Activated T-helper 1 cell treated with Interleukin-2 at 50 U/mL for 16 hours (primary cell): ENCODE results near the gene DNAI1.

Source experiments
- DNase-seq: peaks from one replicate; pipeline ENCODE4 v3.0.0-alpha.2; 2020; ENCODE audit warnings: low read depth

DNAI1 gene

DNA sequence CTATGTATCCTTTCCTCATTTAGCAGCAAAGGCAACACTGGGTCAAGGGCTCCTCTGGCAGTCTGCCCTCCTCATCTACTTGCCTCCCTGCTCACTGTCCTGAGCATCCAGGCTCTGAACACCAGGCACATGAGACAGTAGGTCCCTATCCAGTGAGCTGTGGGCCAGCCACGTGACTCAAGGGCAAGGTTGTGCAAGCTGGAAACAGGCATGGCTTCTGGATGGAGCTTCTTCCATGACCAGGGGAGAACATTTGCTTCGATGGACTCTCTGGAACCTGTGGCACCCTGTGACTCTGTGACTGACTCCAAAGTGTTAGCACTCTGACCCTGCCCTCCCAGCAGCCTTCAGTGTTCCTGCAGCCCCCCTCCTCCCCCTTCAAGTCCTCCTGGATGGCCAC lies 33.0 kb downstream of the DNAI1 start:
- no peak for DNase-seq

DNA sequence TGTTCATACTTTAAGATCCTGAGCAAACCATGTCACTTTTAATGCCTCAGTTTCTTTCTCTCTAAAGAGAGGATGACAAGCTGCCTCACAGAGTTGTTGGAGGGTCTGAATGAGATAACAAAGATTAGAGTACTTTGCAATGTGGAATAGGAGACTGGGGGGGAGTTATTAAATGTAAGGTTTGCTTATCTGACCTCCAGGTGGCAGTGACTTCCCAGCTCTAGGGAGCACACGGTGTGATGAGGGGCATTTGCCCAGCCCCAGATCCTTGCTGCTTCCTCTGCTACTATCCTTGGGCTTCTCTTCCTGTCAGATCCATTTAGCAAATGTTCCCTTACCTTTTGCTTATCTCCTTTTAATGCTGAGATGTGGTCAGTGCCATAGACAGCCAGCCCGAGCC lies 33.4 kb downstream of the DNAI1 start:
- no peak for DNase-seq

GRCh38 chr9:34493972-34494535 lies 35.4 kb downstream of the DNAI1 start:
- no peak for DNase-seq

DNA sequence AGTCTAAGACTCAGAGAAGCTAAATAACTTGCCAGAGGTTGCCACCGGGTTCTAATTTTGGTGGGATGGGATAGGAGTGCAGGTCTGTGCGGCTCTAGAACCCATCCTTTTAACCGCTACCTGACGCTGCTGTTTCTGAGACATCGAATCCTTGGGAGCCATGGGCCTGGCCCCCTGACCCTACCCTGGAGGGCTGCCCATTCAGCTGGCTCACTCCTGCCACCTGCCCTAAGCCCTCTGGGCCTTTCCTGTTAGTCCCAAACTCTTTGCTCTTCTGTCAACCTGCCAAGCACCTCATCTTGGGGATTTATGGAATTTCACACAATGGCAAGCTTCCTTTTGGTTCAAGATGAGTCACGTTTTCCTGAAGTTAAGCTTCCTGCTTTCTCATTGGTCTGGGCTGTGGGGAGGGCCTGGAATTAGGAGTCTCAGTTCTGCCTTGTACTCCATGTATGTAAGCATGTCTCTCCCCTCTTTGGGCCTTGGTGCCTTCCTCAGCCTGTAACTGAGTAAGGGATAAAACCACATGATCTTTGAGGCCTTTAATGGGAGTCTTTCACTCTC lies 37.6 kb downstream of the DNAI1 start:
- no peak for DNase-seq

GRCh38 chr9:34498553-34498952 lies 39.9 kb downstream of the DNAI1 start:
- no peak for DNase-seq

DNA sequence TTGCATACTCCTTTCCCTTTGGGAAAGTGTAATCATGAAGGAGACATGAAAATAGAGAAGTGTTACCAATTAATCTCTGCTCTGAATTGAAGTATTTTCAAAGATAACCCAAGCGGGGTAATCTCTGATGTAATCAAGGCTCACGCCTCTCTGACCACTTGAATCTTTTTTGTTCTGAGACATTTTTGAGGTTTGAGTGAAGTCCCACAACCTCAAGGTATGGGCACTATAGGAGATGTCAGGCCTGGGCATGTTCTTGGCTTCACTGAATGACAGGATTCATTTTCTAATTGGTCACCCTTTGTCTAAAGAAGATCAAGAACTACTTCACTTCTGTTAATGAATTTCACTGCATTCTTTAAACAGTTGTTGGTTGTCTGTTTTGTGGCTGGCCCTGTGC lies 40.5 kb downstream of the DNAI1 start:
- no peak for DNase-seq

DNA sequence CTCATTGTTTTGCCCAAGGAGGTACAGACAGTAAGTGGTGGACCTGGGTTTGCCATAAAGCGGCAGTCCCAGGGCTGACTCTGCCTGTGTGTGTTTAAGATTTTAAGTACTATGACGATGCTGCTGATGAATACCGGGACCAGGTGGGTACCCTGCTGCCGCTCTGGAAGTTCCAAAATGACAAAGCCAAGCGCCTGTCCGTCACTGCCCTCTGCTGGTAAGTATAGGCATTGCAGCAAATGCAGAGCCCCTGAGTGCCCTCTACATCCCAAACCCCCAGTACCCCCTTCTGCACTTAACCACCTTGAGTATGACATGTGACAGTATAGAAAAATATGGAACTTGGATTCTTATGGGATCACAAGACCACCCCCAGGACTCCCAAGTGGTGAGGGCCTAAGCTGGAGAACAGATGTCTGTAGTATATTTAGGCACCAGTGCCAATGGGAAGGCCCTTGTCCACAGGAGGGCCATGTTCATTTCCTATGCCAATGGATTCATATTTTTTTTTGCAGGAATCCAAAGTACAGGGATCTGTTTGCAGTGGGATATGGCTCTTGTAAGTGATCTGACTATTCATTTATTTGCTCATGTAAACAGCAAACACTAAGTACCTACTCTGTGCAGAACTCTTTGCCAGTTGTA lies 42.1 kb downstream of the DNAI1 start:
- peak; percentile 45 for DNase-seq

- no peak for DNase-seq
Measured at GRCh38 chr9:34501372-34501771, 42.8 kb downstream of the DNAI1 start.

DNA sequence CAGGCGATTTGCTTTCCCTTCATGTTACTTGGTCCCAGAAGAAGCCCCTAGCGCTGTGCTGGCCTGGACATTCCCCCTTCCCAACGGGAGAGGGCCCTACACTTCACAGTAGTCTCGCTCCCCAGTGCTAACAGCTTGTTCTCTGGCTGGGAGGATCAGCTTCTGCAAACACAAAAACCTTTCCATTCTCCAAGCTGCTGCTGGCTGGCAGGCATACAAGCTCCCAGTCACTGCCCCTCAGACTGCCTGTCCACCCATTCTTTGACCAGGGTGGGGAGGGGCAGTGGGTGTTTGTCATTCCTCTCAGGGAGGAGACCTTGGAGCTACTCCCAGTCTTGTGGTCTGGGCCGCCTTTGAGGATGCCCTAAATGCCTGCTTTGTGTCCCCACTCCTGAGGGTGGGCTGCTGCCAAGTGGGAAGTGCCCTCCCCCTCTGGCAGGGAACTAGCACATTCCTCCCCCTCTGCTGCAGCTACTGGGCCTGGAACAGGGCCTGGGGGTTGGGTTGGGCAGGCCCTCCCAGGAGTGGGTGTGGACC lies 43.4 kb downstream of the DNAI1 start:
- no peak for DNase-seq

GRCh38 chr9:34502471-34502870 lies 43.9 kb downstream of the DNAI1 start:
- DNase-seq: no peak

DNA sequence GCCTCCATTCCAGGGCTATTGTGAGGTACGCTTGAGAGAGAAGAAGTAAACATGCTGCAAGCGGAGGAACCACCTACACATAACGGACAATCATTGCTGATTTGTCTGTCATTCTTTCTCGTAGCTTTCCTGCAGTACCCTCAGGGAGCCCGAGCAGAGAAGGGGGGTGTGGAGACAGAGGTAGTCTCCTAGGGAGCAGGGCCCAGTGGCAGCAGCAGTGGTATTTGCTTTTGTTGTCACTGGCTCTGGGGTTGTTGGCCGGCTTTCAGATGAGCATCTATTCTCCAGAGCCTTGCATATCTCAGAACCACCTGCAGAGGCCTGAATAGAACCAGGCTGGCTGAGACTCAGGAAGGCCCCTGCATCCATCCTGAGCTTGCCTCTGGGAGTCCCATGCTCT lies 44.3 kb downstream of the DNAI1 start:
- no peak for DNase-seq

DNA sequence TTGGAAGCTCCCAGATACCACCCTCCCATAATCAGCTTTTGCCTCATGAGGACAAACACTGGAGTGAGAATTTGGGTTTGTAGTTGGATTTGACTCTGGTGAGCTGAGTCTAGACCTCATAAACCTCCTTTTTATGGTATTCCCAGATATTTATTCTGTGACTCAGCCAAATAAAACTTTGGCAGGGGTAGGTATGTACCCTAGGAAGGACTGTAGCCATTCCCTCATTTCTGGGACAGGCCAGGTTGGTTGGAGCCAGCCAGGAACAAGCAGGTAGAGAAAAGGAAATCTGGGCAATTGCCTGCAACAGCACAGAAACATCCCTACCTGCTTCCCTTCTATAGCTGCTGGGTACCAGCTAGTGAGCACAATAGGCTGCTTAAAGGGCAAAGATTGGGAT lies 44.8 kb downstream of the DNAI1 start:
- no peak for DNase-seq

- DNase-seq: no peak
Measured at GRCh38 chr9:34505370-34506120, 46.9 kb downstream of the DNAI1 start.

GRCh38 chr9:34506623-34507022 lies 48.0 kb downstream of the DNAI1 start:
- DNase-seq: no peak

- no peak for DNase-seq
Measured at GRCh38 chr9:34507556-34507955, 49.0 kb downstream of the DNAI1 start.

DNA sequence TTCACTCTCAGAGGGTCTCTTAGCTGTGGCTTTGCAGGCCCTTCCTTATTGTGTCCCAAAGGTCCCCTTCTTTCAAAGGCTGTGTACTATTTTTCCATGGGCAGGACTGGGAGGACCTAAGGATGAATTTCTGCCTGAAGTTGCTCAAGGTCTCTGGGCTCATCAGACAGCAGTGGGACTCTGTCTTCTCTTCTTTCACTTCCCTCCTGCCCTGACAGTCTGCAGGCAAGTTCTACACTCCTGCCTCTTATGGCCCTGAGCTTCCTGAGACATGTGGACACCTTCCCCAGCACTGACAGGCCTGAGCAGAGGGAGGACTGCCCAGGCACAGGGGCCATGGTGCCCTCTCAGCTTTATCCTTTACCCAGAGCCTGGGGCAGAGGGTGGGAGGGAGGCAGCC lies 49.4 kb downstream of the DNAI1 start:
- DNase-seq: no peak

DNA sequence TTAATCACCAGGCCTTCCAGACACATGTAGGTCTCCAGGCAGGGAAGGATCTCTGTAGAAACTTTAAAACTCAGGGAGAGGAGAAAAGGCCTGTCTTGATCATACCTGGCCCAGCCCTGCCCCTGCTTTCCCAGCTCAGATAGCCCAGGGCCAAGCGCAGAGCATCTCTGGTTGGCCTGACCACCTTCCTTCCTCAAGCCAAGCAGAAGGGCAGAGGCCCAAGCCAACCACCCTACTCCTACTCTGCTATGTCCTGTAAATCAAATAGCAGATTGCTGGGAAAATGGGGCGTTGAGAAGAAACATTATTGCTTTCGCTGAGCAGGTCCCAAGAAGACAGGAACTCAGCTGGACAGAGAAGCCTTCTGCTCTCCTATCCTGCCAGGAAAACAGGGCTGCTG lies 49.9 kb downstream of the DNAI1 start:
- no peak for DNase-seq

DNA sequence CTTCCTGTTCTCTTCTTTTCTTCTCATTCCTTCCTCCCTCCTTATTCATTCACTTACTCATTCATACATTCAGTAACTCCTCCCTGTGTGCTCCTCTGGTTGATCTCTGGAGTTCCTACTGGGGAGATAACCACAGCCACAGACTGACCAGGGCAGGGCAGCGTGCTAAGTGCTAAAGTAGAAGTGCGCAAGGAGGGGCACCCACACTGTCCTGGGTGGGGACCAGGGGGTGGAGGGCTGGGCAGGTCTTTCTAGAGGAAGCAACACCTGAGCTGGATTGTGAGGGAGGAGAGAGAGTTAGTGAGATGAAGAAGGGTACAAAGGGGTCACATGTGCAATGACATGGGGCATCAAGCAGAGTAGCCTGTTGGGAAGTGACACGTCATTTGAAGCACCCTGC lies 50.3 kb downstream of the DNAI1 start:
- no peak for DNase-seq

DNA sequence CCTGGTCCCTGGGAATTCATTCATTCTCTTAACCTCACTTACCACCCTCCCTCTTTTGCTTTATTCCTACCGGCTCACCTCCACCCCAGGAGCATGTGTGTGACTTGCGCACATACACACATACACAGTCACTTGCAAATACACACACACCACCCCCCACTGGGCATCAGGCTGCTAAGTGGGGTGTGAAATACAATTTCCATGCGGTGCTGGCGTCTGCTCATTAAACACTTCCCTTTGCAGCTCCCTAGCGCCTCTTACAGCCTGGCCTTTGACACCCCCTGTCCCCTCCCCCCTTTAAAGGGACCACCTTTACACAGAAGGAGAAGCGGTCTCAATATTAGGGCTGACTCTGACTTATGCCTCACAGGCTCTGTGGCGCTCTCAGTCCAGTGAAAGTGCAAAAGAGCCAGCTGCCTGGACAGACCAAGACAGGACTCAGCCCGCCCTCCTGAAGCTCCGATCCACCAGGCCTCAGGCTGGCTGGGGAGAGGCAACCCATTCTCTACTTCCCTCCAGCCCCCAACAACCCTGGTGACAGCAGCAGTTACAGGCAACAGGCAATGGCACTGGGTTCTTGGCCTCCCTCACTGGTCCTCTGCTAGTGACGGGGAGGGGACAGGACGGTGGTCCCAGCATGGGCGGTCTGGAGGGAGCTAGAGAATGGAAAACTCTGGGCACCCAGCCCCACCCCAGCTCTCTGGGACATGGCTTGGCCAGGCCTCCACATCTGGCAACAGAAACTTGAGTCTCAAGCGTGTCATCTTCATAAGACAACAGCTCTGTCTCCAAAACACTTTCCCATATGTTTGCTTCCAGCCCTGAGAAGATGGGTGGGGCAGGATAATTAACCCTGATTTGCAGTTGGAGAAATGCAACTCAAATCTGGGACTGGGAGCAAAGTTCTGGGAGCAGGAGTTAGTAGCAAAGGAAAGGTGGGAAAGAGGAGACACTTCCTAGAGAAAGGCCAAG lies 52.2 kb downstream of the DNAI1 start:
- no peak for DNase-seq

DNA sequence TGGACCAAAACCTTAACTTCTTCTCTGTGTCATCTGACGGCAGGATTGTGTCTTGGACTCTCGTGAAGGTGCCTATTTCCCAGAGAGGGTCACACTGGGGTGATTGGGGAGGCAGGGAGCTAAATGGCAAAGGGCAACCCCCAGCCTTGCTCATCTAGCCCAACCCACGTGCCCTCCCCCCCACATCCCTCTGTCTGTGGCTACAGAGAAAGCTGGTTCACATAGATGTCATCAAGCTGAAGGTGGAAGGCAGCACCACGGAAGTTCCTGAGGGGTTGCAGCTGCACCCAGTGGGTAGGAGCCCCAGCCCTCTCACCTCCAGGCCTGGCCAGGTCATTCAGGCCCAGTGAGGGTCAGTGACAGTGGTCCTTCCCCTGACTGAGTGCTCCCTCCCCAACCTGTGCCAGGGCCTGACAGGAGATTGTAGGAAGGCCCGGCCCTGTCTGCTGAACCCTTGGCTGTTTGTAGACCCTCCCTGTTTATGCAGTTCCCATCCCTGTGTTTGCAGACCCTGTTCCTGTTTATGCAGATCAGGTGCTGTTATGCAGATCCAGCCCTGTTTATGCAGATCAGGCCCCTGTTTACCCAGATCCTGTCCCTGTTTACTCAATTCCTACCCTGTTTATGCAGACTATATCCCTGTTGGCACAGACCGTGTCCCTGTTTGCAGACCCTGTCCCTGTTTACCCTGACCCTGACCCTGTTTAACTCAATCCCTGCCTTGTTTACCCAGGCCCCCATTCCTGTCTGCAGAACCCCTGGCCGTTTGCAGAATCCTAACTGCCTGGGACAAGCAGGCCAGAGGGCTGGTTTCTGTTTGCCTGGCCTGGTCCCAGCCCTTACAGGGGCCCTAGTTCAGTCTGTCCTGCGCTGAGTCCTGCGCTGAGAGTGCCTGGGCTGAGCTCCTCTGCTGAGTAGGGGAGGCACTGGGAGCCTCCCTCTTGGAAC lies 53.8 kb downstream of the DNAI1 start:
- no peak for DNase-seq
